HG03521 (cell line): Measurements from ENCODE around the gene SYCE1L.
"Not testable (repeated sequence)": the region's sequence is repeated elsewhere in the genome, so short reads cannot be mapped to it uniquely, and the experiment has no call there.

Experiments used
- ATAC-seq: cut with Tn5 transposase; IDR thresholded peaks from one replicate; pipeline ENCODE4 v1.9.1; 2021; ENCODE audit warnings: mild to moderate bottlenecking, moderate library complexity; ENCODE audit not compliant: unreplicated experiment

SYCE1L gene

GRCh38 chr16:77197747-77198146 lies 1.5 kb upstream of the SYCE1L start:
- ATAC-seq: no peak

GRCh38 chr16:77206533-77206932 lies 7.3 kb downstream of the SYCE1L start:
- no peak for ATAC-seq

GRCh38 chr16:77207030-77207429 lies 7.8 kb downstream of the SYCE1L start:
- no peak for ATAC-seq

- ATAC-seq: no peak
Observed at GRCh38 chr16:77208382-77208781, 9.2 kb downstream of the SYCE1L start.

- ATAC-seq: peak; percentile 46
Observed at GRCh38 chr16:77211880-77212740, 12.9 kb downstream of the SYCE1L start.

- peak; percentile 71 for ATAC-seq
Observed at GRCh38 chr16:77212741-77213541, 13.7 kb downstream of the SYCE1L start.

- ATAC-seq: no peak
Observed at GRCh38 chr16:77213542-77214106, 14.4 kb downstream of the SYCE1L start.

GRCh38 chr16:77214411-77215138 lies 15.4 kb downstream of the SYCE1L start:
- ATAC-seq: no peak

GRCh38 chr16:77219437-77219836 lies 20.2 kb downstream of the SYCE1L start:
- ATAC-seq: no peak

GRCh38 chr16:77220427-77220826 lies 21.2 kb downstream of the SYCE1L start:
- peak; percentile 58 for ATAC-seq

GRCh38 chr16:77221482-77221881 lies 22.3 kb downstream of the SYCE1L start:
- no peak for ATAC-seq

- no peak for ATAC-seq
Observed at GRCh38 chr16:77223184-77223583, 24.0 kb downstream of the SYCE1L start.

GRCh38 chr16:77225182-77225581 lies 26.0 kb downstream of the SYCE1L start:
- no peak for ATAC-seq

- peak; percentile 62 for ATAC-seq
Observed at GRCh38 chr16:77227745-77228144, 28.5 kb downstream of the SYCE1L start.

GRCh38 chr16:77231047-77231446 lies 31.8 kb downstream of the SYCE1L start:
- ATAC-seq: no peak

- no peak for ATAC-seq
Observed at GRCh38 chr16:77233799-77234519, 34.8 kb downstream of the SYCE1L start.

- ATAC-seq: no peak
Observed at GRCh38 chr16:77234611-77235010, 35.4 kb downstream of the SYCE1L start.

- peak; percentile 100 for ATAC-seq
Observed at GRCh38 chr16:77236063-77236511, 36.9 kb downstream of the SYCE1L start.

- ATAC-seq: no peak
Observed at GRCh38 chr16:77238593-77238992, 39.4 kb downstream of the SYCE1L start.

- ATAC-seq: not testable (repeated sequence)
Observed at GRCh38 chr16:77242471-77242870, 43.3 kb downstream of the SYCE1L start.
